ENCODE results near the gene PDCD1.
"Not testable (repeated sequence)": the region's sequence is repeated elsewhere in the genome, so short reads cannot be mapped to it uniquely, and the experiment has no call there.

PDCD1 gene

GRCh38 chr2:241811952-241812729 lies 46.6 kb downstream of the PDCD1 start:
- no peak for DNase-seq

DNA sequence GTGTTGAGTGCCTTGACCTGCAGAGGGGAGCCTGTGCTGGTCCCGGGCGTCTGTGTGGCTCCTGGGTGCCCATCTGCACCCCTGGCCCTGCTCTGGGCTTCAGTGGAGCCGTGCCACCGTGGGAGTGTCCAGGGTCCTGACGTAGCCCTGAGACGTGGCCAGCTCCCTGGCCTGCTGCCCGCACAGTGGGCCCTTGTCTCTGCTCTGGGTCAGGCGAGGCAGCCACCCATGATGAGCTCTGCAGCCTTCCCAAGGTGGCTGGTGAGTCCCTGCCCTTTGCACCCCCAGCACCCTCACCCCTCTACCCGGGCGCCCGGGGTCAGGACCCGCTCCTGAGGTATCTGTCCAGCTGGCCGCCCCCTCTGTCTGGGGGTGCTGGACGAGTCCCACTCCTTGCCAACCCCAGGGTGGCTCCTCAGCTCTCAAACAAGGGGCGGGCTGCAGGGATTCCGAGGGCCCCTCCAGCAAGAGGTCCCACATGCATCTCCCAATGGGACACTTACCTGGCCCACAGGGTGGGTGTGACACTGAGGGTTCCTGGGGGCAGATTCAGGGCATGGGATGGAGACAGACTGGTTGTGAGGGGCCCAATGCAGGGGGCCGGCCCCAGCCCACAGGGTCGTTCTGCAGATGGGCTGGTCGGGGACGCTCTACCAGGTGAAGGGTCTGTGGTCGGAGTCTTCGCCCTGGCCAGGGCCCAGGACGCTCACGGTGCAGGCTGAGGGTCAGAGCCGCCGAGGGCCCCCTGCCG lies 47.3 kb downstream of the PDCD1 start:
- no peak for DNase-seq

DNA sequence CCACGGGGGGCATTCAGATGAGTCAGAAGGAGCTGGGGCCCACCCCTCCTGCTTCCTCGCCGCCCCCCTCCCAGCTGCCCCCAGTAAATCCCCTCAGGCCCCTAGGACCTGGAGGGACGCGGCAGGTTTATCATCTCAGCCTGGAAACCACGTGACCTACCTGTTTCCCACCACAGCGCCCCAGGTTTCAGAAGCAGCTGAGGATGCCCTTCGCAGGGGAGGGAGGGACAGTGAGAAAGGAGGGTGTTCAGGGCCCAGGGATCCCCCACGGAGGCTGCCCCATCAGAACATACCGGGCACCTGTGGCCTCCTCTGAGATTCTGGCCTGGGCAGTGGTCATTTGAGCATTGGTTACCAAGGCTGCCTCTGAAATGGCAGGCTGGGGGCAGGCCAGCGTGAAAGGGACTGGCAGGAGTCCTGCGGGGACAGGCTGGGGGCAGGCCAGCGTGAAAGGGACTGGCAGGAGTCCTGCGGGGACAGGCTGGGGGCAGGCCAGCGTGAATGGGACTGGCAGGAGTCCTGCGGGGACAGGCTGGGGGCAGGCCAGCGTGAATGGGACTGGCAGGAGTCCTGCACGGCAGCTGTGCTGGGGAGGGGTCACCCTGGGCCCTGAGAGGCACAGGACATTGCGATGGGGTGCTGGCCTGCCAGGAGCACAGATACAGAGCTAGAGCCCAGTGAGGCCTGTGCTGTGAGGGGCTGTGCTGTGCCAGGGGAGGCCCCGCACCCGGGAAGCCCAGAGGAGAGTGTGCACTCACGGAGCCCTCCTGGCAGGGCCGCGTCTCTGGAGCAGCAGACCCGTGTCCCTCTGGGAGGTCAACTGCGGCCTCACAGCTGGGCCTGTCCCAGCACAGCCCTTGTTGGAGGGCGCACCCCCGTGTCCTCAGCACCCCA lies 48.1 kb downstream of the PDCD1 start:
- no peak for DNase-seq

DNA sequence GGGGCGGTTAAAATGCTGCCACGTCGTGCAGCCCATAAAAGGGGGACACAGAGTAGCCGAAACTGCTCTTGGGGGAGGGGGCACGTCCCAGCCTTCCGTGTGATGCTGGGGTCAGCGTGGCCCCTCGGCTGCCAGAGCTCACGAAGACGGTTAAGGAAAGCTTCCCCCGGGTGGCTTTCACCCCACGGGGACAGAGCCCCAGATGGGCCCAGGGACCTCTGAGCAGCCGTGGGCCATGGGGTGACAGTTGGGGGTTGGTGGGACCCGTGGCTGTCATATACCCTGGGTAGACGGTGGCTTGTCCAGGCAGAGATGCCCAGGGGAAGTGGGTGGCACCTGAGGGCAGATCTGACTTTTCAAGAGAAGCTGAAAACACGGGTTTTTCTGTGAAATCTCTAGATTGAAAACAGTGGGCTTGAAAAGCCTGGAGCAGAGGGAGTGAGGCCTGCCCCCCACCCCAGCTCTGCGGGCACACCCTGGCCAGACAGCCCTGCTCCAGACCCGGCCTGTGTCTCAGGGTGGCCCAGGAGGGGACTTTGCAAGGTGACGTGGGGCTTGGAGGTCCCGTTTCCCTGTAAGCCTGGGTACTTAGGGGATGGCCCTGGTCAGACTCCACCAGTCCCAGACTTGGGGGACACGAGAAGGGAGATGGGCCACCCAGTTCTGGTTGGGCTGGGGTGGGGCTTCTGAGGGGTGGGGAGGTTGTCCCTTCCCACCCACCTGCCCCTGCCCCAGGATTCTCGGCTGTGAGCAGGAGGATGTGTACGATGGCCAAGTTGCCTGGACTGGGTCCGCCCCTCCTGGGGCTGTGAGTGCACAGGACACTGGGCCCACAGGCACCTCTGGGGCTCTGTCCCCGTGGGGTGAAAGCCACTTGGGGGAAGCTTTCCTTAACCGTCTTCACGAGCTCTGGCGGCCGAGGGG lies 49.0 kb downstream of the PDCD1 start:
- no peak for DNase-seq

GRCh38 chr2:241808721-241809382 lies 49.8 kb downstream of the PDCD1 start, which contains the start of gene NEU4:
Gene NEU4, plus strand, starts transcription at chr2:241809193. Its CDS starts 5,292 bp downstream, at chr2:241814485.
- DNase-seq = no peak

DNA sequence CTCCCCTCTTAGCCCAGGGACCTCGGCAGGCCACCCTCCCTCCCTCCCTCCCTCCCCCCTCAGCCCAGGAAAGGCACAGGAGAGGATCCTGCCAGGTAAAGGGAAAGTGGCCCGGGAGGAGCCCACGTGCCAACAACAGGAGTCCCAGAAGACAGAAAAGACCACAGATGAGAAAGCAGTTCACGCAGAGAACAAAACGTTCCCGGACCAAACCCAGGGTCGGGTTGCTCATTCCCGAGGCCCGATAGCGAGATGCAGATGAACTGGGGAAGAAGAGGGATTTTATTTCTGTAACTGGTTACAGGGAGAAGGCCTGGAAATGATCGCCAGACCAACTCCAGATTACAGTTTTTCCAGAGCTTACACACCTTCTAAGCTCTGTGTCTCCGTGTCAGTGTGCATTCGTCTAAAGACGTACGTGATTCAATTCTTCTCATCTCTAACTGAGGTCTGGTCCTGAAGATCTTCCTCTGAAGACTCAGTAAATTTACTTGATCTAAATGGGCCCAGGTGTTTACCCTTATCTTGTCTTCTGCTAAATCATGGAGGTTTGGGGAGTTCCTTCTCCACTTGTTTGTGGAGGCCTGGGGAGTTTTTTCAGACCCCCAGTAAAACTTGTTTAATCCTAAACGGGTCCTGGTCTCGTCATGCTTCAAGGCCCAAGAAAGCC lies 50.5 kb downstream of the PDCD1 start:
- no peak for DNase-seq

DNA sequence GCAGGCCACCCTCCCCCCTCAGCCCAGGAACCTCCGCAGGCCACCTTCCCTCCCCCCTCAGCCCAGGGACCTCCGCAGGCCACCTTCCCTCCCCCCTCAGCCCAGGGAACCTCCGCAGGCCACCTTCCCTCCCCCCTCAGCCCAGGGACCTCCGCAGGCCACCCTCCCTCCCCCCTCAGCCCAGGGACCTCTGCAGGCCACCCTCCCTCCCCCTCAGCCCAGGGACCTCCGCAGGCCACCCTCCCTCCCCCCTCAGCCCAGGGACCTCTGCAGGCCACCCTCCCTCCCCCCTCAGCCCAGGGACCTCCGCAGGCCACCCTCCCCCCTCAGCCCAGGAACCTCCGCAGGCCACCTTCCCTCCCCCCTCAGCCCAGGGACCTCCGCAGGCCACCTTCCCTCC lies 52.5 kb downstream of the PDCD1 start:
- not testable (repeated sequence) for DNase-seq

DNA sequence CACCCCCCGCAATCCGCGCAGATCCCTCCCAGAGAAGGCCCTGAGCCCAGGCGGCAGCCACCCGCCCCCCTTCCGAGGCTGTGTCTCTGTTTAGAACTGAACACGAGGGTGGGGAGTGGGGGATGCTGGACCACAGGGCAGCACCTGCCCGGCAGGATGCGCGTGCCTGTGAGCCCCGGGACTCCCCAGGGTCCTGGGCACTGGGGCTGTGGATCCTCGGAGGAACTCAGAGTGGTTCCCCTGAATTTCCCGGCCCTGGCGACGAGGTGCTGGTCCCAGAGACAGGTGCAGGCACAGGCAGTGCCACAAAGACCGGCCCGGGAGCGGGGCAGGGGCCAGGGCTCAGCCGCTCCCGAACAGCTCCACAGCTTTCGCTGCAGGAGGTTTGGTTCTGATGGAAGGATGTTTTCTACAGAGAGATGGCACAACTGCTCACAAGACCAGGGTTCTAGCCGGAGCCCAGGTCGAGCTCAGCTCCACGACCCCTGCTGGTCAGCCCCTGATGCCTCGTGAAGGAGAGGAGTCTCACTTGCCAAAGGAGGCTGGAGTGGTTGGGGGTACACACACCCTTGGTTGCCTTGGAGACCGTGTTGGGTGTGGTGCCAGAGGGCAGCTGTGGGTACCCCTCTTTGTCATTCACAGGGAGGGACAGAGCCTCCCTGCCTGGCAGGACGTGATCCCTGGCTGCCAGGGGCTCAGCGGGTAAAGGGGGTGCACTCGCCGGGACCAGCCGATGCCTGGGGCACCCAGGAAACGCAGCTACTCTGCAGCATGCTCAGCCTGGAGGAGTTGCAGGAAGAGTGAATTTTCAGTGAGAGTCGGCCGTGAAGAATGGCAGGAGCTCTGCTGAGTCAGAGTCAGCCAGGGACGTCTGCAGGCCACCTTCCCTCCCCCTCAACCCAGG lies 54.1 kb downstream of the PDCD1 start:
- DNase-seq = no peak

DNA sequence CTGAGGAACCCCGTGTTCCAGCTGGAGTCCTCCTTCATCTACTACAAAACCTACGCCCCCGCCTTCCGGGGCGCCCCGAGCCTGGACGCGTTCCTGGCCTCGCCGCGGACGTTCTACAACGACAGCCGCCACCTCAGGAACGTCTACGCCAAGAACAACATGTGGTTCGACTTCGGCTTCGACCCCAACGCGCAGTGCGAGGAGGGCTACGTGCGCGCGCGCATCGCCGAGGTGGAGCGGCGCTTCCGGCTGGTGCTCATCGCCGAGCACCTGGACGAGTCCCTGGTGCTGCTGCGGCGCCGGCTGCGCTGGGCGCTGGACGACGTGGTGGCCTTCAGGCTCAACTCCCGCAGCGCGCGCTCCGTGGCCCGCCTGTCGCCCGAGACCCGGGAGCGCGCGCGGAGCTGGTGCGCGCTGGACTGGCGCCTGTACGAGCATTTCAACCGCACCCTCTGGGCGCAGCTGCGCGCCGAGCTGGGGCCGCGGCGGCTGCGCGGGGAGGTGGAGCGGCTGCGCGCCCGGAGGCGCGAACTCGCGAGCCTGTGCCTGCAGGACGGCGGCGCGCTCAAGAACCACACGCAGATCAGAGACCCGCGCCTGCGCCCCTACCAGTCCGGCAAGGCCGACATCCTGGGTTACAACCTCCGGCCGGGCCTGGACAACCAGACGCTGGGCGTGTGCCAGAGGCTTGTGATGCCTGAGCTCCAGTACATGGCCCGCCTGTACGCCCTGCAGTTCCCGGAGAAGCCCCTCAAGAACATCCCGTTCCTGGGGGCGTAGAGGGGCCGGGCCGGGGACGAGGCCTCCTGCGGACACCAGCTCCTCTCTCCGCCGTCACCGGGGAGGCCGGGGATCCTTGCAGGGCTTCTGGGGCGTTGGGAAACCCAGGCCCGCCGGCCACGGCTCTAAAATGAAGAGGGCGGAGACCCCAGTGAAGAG lies 55.0 kb downstream of the PDCD1 start:
- no peak for DNase-seq

- DNase-seq = no peak
Observed at GRCh38 chr2:241802421-241803318, 56.0 kb downstream of the PDCD1 start.

GRCh38 chr2:241801611-241802420 lies 56.9 kb downstream of the PDCD1 start:
- DNase-seq = no peak

DNA sequence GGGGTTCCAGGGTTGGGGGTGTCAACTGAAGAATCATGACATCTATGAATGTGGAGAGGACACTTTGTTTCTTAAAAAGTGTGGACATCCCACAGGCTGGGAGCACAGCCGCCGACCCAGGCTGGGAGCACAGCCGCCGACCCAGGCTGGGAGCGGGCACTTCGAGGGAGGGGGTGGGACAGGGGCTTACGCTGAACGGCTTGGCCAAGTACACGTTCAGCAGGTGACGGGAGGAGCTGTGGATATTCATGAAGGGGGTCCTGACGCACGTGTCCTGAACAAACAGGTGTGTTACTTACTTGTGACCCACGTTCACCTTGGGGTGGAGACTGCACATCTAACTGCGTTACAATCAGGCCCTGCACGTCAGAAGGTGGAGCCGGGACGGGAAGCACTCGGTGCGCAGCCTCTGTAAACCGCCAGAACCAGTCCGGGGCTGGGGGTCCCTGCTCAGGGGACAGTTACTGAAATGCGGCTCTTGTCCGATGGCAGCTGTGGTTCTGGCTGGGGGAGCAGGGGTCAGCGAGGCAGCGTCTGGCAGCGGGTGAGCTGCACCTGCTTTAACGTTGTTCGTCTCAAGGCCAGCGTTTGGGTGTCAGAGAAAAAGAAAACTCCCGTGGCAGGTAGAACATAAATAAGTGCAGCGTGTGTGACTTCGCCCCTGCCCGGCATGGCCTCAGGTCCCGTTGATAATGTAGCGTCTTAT lies 58.3 kb downstream of the PDCD1 start:
- DNase-seq = not testable (repeated sequence)

Measured in activated CD4-positive, CD25-positive, alpha-beta regulatory T cell (primary cell).